T-helper 2 cell treated with Interferon-gamma antibody and Interleukin-4, amounts not matched to agents 100 ng/mL and 5 ng/mL, for 36 hours (primary cell): ENCODE data around the gene AKR1D1. TPM values are rescaled to one million over a fixed set of nuclear protein-coding genes. Genes with fewer than 3 reads are reported as not detected.

Experiments used
- intact Hi-C: fragments of 100-400 bp; cut with micrococcal nuclease; formaldehyde crosslinking; loops from one replicate; pipeline ENCODE4 v1.15.1; 2023
- total RNA-seq: library from RNA; stranded (reverse); gene quantifications from 2 replicates; pipeline ENCODE4 v1.2.3, GENCODE V29; 2022

AKR1D1 gene
- total RNA-seq, 1 donor from 2014 or later = not detected

DNA sequence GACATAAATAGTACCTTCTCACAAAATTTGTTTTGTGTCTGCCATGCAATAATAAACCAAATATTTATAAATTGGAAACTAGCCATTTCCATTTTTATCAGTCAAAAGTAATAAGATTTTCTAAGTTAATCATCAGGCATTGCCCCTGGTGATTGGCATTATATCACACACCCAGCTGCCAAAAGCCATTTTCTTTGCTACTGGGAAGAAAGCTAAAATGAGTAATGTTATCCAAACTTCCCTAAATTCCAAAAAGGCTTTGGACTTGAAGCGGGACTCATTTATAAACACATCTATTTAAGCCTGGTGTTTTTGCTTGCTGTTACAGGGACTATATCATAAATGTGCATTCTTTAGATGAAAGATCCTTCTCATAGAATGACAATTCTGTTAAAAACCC lies 86.0 kb downstream of the AKR1D1 start:
- intact Hi-C loops = loop anchor here (5.0 to 10.0 kb wide), 2 partner anchors 463 to 590 kb away; no protein-coding TSS in a partner anchor

DNA sequence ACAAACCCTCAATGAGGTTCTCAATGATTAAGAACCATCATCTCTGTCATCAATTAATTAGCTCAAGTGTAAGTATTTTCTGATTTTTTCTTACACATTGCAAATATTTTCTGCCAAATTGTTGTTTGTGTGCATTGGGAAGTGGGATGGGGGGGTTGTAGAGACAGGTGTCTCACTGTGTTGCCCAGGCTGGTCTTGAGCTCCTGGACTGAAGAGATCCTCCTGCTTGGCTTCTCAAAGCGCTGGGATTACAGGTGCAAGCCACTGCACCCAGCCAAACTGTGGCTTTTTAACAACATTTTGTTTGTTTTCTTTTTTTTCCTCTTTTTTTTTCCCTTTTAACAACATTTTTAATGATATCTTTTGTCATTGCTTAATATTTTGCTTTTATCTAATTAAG lies 87.5 kb downstream of the AKR1D1 start:
- intact Hi-C loops = loop anchor here (5.0 to 10.0 kb wide), 2 partner anchors 461 to 589 kb away; no protein-coding TSS in a partner anchor

DNA sequence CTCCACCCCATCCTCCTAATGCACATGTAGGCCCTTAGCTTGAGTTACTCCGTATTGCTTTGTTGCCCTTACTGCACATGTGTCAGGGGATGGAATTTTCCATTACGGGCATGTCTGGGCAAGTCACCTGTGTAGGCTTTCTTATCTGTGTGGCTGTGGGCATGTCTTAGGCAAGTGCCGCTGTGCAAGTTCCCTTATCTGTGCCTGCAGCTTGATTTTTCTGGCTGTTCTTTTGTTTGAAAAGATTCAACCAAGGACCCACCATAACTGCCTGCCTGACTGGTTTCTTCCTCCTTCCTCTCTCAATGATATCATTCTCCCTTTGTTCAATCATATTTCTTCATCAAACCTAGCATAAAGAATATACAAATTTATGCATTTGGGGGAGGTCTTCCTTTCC lies 88.5 kb downstream of the AKR1D1 start:
- intact Hi-C loops = loop anchor here (5.0 to 10.0 kb wide), 2 partner anchors 460 to 587 kb away; no protein-coding TSS in a partner anchor

DNA sequence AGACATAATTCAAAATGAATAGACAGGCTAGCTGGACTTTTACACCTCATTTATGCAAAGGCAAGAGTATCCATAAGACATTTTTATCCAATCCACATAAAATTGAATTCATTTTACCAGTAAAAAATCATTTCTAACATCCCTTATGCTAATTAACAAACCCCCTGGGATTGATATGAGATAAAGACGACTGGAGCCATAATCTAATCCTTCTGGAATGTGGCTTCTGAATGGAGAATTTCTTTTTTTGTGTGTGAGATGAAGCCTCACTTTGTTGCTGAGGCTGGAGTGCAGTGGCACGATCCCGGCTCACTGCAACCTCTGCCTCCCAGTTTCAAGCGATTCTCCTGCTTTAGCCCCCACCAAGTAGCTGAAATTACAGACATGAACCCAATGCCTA lies 90.4 kb downstream of the AKR1D1 start:
- intact Hi-C loops = loop anchor here (10.0 kb wide), 1 partner anchor 458 kb away; no protein-coding TSS in a partner anchor

DNA sequence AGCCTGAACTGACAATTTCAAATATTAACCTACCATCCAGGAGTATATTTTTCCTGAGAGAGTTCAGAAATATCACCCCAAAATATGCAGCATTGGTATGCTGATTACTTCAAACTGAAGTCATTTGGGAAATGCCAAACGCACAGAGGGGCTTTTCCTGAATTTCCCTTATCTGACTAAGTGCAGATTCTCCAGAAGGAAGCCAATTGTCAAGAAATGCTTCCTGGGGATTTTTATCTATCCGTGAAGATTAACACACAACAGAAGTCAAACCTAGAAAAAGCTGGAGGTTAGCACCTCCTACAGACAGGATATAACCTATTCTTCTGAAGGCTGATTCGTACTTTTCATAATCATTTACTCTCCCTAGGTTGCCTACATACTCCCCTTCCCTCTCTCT lies 91.0 kb downstream of the AKR1D1 start:
- intact Hi-C loops = loop anchor here (10.0 kb wide), 1 partner anchor 458 kb away; no protein-coding TSS in a partner anchor

DNA sequence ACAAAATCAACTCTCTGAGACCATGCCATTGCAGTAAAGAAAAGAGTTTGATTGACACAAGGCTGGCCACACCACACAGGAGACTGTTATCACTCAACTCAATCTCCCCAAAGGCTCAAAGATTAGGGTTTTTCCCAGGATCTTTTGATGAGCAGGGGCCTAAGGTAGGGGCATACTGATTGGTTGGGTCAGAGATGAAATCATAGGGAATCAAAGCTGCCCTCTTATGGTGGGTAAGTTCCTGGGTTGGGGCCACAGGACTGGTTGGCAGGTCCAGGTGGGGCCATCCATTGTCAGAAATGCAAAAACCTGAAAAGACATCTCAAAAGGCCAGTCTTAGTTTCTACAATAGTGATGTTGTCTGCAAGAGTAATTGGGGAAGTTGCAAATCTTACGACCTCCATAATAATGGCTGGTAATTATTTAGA lies 91.6 kb downstream of the AKR1D1 start:
- intact Hi-C loops = loop anchor here (10.0 kb wide), 1 partner anchor 457 kb away; no protein-coding TSS in a partner anchor

Other genes starting within 250 kb of the AKR1D1 start
- gene DGKI, start 229.5 kb upstream of the AKR1D1 start, total RNA-seq = 0.32 and 0.34 TPM in 2 replicates
- gene CREB3L2, start 74.4 kb upstream of the AKR1D1 start, total RNA-seq = 47.0 and 47.7 TPM in 2 replicates